Astrocyte of the cerebellum (primary cell): ENCODE data around the gene PPM1L.
"Not testable (repeated sequence)": the region's sequence is repeated elsewhere in the genome, so short reads cannot be mapped to it uniquely, and the experiment has no call there.

Experiments used
- DNase-seq: peaks from one replicate; pipeline ENCODE4 v3.0.0-alpha.2; 2011; ENCODE audit warnings: low read depth
- H3K4me3 ChIP-seq: 2 replicates; pipeline ENCODE4 v1.5.1; 2011; ENCODE audit warnings: mild to moderate bottlenecking, low read depth, low read length, moderate library complexity
- CTCF ChIP-seq: IDR thresholded peaks from 2 replicates; pipeline ENCODE4 v1.5.1; 2012; ENCODE audit warnings: low read length, low read depth, moderate library complexity, mild to moderate bottlenecking; ENCODE audit errors: missing control alignments
- in situ Hi-C: cut with HindIII; loops from 2 replicates; pipeline ENCODE4 v1.10.0; 2017; ENCODE audit warnings: low sequenced_read_pairs

The PPM1L gene

GRCh38 chr3:160981217-160981938, 225.3 kb downstream of the PPM1L start:
- TF ChIP-seq CTCF, result no peak
- in situ Hi-C loops, result no loop called here
- peak; percentile 9 for DNase-seq

GRCh38 chr3:160982491-160982890, 226.5 kb downstream of the PPM1L start:
- no peak for DNase-seq
- no peak overlapping the region for H3K4me3 ChIP-seq
- in situ Hi-C loops, result no loop called here
- no peak for TF ChIP-seq CTCF

More at GRCh38 chr3:160981217-160981938, 225.3 kb downstream of the PPM1L start:
- no peak overlapping the region for H3K4me3 ChIP-seq

- H3K4me3 ChIP-seq, in situ Hi-C loops, DNase-seq: not testable (repeated sequence)
These were observed 227.9 kb downstream of the PPM1L start for GRCh38 chr3:160983900-160984299.

- no peak overlapping the region for H3K4me3 ChIP-seq
- TF ChIP-seq CTCF, result no peak
- in situ Hi-C loops, result no loop called here
- DNase-seq, result no peak
These were observed 230.0 kb downstream of the PPM1L start for GRCh38 chr3:160986069-160986468.

GRCh38 chr3:160987982-160988964, 232.2 kb downstream of the PPM1L start:
- DNase-seq, result no peak
- in situ Hi-C loops, result no loop called here

GRCh38 chr3:160990446-160990845, 234.4 kb downstream of the PPM1L start:
- no peak for DNase-seq
- H3K4me3 ChIP-seq, result no peak overlapping the region
- in situ Hi-C loops, result no loop called here
- TF ChIP-seq CTCF, result no peak

More at GRCh38 chr3:160987982-160988964, 232.2 kb downstream of the PPM1L start:
- no peak overlapping the region for H3K4me3 ChIP-seq
- no peak for TF ChIP-seq CTCF
